CD14-positive monocyte (primary cell): Measurements from ENCODE around the gene ZNF146. TPM values are rescaled to one million over a fixed set of nuclear protein-coding genes. Genes with fewer than 3 reads are reported as not detected.
A peak's percentile ranks its signal among the peaks of the same experiment; 100 is the strongest.
"Not testable (repeated sequence)": the region's sequence is repeated elsewhere in the genome, so short reads cannot be mapped to it uniquely, and the experiment has no call there.

ENCODE experiments used
- DNase-seq, 3 donors: peaks; one replicate each; pipeline ENCODE4 v3.0.0-alpha.2; 2011 to 2022
- H2AFZ ChIP-seq: 2 replicates; pipeline ENCODE4 v1.6.0; 2012; ENCODE audit warnings: mild to moderate bottlenecking, low read depth, low read length, inconsistent platforms; ENCODE audit not compliant: insufficient read depth, poor library complexity, severe bottlenecking
- H3K27ac ChIP-seq, 2 donors: 1 replicate in 1 of 2; 2 replicates in 1 of 2; pipeline ENCODE4 v1.5.1; 2012 to 2013; ENCODE audit warnings: low read length in 2 of 2, control low read depth in 1 of 2, inconsistent platforms in 1 of 2, low read depth in 1 of 2, mild to moderate bottlenecking in 1 of 2
- H3K27me3 ChIP-seq, 2 donors: one replicate each; pipeline versions ENCODE4 v1.6.0 to v1.6.1; 2011 to 2013; ENCODE audit warnings: low read length in 2 of 2; ENCODE audit not compliant: control insufficient read depth in 2 of 2, insufficient read depth in 2 of 2
- H3K36me3 ChIP-seq, 2 donors: replicated peaks in 1 of 2; 1 replicate in 1 of 2; 2 replicates in 1 of 2; pipeline versions ENCODE4 v1.5.1 to v1.6.1; 2012 to 2013; ENCODE audit warnings: low read length in 2 of 2, control low read depth in 1 of 2, inconsistent platforms in 1 of 2, mild to moderate bottlenecking in 1 of 2; ENCODE audit not compliant: insufficient read depth in 2 of 2, control insufficient read depth in 1 of 2
- H3K4me1 ChIP-seq, 2 donors: 1 replicate in 1 of 2; 2 replicates in 1 of 2; pipeline versions ENCODE4 v1.5.1 to v1.6.1; 2012 to 2013; ENCODE audit warnings: low read length in 2 of 2, control low read depth in 1 of 2, inconsistent platforms in 1 of 2, mild to moderate bottlenecking in 1 of 2, moderate library complexity in 1 of 2; ENCODE audit not compliant: insufficient read depth in 2 of 2, control insufficient read depth in 1 of 2
- H3K4me2 ChIP-seq: replicated peaks from 2 replicates; pipeline ENCODE3; 2012; ENCODE audit warnings: low read length, moderate library complexity, mild to moderate bottlenecking; ENCODE audit not compliant: poor library complexity, severe bottlenecking; ENCODE audit errors: extremely low read depth
- H3K4me3 ChIP-seq, 3 experiments: fragments of 200-600 bp in 1 of 3; sonication (generic) in 1 of 3; replicated peaks in 1 of 3; 1 replicate in 2 of 3; 2 replicates in 1 of 3; pipeline ENCODE4 v1.5.1; 2011 to 2013; ENCODE audit warnings: low read length in 3 of 3, mild to moderate bottlenecking in 3 of 3, control low read depth in 2 of 3, low read depth in 2 of 3, inconsistent platforms in 1 of 3, moderate library complexity in 1 of 3
- H3K79me2 ChIP-seq: 2 replicates; pipeline ENCODE4 v1.6.0; 2012; ENCODE audit warnings: mild to moderate bottlenecking, control low read depth, inconsistent platforms, low read length, moderate library complexity; ENCODE audit not compliant: insufficient read depth
- H3K9ac ChIP-seq: 2 replicates; pipeline ENCODE4 v1.6.0; 2017; ENCODE audit warnings: low read length, mild to moderate bottlenecking; ENCODE audit not compliant: insufficient read depth, poor library complexity, severe bottlenecking
- H3K9me3 ChIP-seq, 2 donors: replicated peaks in 1 of 2; 1 replicate in 1 of 2; 2 replicates in 1 of 2; pipeline versions ENCODE4 v1.5.1 to v1.6.1; 2012 to 2013; ENCODE audit warnings: low read length in 2 of 2, control low read depth in 1 of 2; ENCODE audit not compliant: control insufficient read depth in 1 of 2, insufficient read depth in 1 of 2
- H4K20me1 ChIP-seq: 2 replicates; pipeline ENCODE4 v1.6.0; 2012; ENCODE audit warnings: mild to moderate bottlenecking, low read length, control low read depth, moderate library complexity; ENCODE audit not compliant: insufficient read depth
- H3K27ac Mint-ChIP-seq, 7 donors: one replicate each; pipeline ENCODE4 v1.8.0; 2020; ENCODE audit warnings: mild to moderate bottlenecking in 7 of 7, mixed read lengths in 7 of 7, moderate library complexity in 6 of 7, inconsistent platforms in 2 of 7
- H3K27me3 Mint-ChIP-seq, 3 donors: one replicate each; pipeline ENCODE4 v1.8.0; 2021 to 2022; ENCODE audit warnings: low read depth in 3 of 3, mild to moderate bottlenecking in 3 of 3, mixed read lengths in 3 of 3, moderate library complexity in 3 of 3, inconsistent platforms in 1 of 3
- H3K36me3 Mint-ChIP-seq, 2 donors: one replicate each; pipeline ENCODE4 v1.8.0; 2020; ENCODE audit warnings: mixed read lengths in 2 of 2, inconsistent platforms in 1 of 2, mild to moderate bottlenecking in 1 of 2
- H3K4me1 Mint-ChIP-seq: one replicate; pipeline ENCODE4 v1.8.0; 2020; ENCODE audit warnings: mild to moderate bottlenecking, mixed read lengths
- H3K4me3 Mint-ChIP-seq, 2 donors: one replicate each; pipeline ENCODE4 v1.8.0; 2020; ENCODE audit warnings: mild to moderate bottlenecking in 2 of 2, mixed read lengths in 2 of 2, moderate library complexity in 1 of 2
- H3K9me3 Mint-ChIP-seq, 7 donors: one replicate each; pipeline ENCODE4 v1.8.0; 2020 to 2022; ENCODE audit warnings: mixed read lengths in 7 of 7, mild to moderate bottlenecking in 6 of 7, moderate library complexity in 6 of 7, inconsistent platforms in 2 of 7
- WGBS: methylation state at CpG from one replicate; pipeline ENCODE4 v1.1.5; 2013; ENCODE audit warnings: missing lambda C conversion rate; ENCODE audit not compliant: insufficient coverage; 5-methylcytosine and 5-hydroxymethylcytosine counted together
- intact Hi-C, 2 donors: fragments of 100-400 bp; cut with micrococcal nuclease; formaldehyde crosslinking; loops; one replicate each; pipeline versions ENCODE4 v1.15.0 to v1.15.1; 2023
- polyA plus RNA-seq, 3 donors: library from polyadenylated mRNA; depleted of rRNA in 1 of 3; unstranded in 2 of 3; stranded (reverse) in 1 of 3; fragments of 300-500 nt in 2 of 3; fragments of >200 nt in 1 of 3; fragmentation: Illumina TruSeq in 2 of 3; gene quantifications; 1 replicate in 2 of 3; 2 replicates in 1 of 3; pipeline ENCODE4 v1.2.3, GENCODE V29; 2012 to 2021
- TF ChIP-seq, protein P1 (sequence below): fragments of 200-600 bp; IDR thresholded peaks from one replicate; pipeline ENCODE4 v1.8.0; 2022; ENCODE audit warnings: antibody characterized with exemption, mild to moderate bottlenecking

Gene ZNF146
- polyA plus RNA-seq, 3 donors: 12.2 to 26.5 (median 15.8) TPM

DNA sequence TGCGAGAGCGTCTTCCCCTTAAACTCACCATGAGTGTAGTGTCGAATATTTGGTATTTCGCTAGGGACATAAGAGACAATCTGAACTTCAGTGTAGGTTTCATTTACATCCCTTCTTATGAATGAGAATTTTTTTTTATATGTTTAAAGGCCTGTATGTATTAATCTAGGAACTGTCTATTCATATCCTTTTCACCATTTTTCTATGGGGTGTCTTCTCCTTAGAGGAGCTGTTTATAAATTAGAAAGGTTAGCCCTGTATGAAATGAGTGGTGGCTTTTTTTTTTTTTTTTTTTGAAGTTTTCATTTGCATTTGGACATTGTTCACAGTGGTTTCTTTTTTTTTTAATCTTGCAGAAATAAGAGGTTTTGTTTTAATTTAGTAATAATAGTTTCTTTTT is 7.6 kb downstream of the ZNF146 start:
- TF ChIP-seq, protein P1, sequence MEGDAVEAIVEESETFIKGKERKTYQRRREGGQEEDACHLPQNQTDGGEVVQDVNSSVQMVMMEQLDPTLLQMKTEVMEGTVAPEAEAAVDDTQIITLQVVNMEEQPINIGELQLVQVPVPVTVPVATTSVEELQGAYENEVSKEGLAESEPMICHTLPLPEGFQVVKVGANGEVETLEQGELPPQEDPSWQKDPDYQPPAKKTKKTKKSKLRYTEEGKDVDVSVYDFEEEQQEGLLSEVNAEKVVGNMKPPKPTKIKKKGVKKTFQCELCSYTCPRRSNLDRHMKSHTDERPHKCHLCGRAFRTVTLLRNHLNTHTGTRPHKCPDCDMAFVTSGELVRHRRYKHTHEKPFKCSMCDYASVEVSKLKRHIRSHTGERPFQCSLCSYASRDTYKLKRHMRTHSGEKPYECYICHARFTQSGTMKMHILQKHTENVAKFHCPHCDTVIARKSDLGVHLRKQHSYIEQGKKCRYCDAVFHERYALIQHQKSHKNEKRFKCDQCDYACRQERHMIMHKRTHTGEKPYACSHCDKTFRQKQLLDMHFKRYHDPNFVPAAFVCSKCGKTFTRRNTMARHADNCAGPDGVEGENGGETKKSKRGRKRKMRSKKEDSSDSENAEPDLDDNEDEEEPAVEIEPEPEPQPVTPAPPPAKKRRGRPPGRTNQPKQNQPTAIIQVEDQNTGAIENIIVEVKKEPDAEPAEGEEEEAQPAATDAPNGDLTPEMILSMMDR: no peak
- Mint-ChIP-seq H3K9me3 (peaks cover 24 to 76% (median 49%) of the 10 kb centered on the region in 7 donors), H3K27ac (no peak overlapping the region), H3K36me3 (peaks cover 58 to 90% of the 10 kb centered on the region in 2 donors), H3K4me1 (peaks cover 13% of the 10 kb centered on the region), H3K27me3 (no peaks in the 10 kb centered on the region), H3K4me3 (no peak overlapping the region)
- Histone ChIP-seq H2AFZ (no peak overlapping the region), H4K20me1 (no peaks in the 10 kb centered on the region), H3K79me2 (peaks cover 97% of the 10 kb centered on the region), H3K4me3 (no peak overlapping the region), H3K4me1 (peaks cover 0 to 10% of the 10 kb centered on the region in 2 donors), H3K9me3 (peaks cover 60 to 77% of the 10 kb centered on the region in 2 donors), H3K36me3 (peaks cover 51 to 85% of the 10 kb centered on the region in 2 donors), H3K27me3 (no peaks in the 10 kb centered on the region), H3K4me2 (no peak overlapping the region), H3K27ac (no peak overlapping the region), H3K9ac (no peak overlapping the region)
- no CpG with 5 or more reads among the region's 4 CpGs for WGBS
- intact Hi-C loops: no loop called here
- no peak for DNase-seq

DNA sequence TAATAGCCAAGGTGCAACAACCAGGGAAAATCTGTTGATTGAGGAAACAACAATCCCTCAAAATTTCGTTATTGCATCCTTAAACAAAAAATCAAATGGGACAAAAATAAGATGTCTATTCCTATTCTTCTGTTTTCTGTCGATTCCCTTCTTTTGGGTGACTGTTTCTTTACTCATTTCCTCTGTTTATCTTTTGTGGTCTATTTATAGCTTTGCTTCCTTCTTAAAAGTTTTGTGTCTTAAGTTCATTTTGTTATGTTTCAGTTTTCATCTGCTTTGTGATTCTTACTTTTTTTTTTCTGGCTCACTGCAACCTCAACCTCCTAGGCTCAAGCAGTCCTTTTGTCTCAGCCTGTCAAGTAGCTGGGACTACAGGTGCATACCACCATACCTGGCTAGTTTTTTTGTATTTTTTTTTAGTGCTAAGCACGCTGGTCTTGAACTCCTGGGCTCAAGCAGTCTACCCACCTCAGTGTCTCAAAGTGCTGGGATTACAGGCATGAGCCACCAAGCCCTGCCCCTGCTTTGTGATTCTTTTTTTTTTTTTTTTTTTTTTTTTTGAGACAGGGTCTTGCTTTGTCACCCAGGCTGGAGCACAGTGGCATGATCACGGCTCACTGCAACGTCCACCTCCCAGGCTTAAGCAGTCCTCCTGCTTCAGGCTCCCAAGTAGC is 10.4 kb downstream of the ZNF146 start:
- Histone ChIP-seq H3K27ac (no peak overlapping the region), H3K9ac (no peak overlapping the region), H3K27me3 (no peaks in the 10 kb centered on the region), H4K20me1 (no peaks in the 10 kb centered on the region), H2AFZ (no peak overlapping the region), H3K4me1 (peaks cover 0 to 10% of the 10 kb centered on the region in 2 donors), H3K36me3 (peaks cover 74 to 100% of the 10 kb centered on the region in 2 donors), H3K4me2 (no peak overlapping the region), H3K4me3 (peak overlapping the region in 1 of 3 experiments; percentile 2), H3K79me2 (peaks cover 74% of the 10 kb centered on the region), H3K9me3 (peaks cover 77 to 93% of the 10 kb centered on the region in 2 donors)
- peaks cover 13% of the 10 kb centered on the region for H3K4me1 Mint-ChIP-seq
- H3K4me3 Mint-ChIP-seq: peak overlapping the region in 1 of 2 donors; percentile 5
- H3K9me3 Mint-ChIP-seq: peaks cover 34 to 81% (median 62%) of the 10 kb centered on the region in 7 donors
- intact Hi-C loops: no loop called here
- H3K27ac Mint-ChIP-seq: peak overlapping the region in 6 of 7 donors; percentile 3 to 67 (median 17)
- DNase-seq: no peak
- 100% methylated on average over 2 of the region's 5 CpGs for WGBS
- peaks cover 68 to 99% of the 10 kb centered on the region in 2 donors for H3K36me3 Mint-ChIP-seq
- TF ChIP-seq, protein P1: no peak
- no peaks in the 10 kb centered on the region for H3K27me3 Mint-ChIP-seq

DNA sequence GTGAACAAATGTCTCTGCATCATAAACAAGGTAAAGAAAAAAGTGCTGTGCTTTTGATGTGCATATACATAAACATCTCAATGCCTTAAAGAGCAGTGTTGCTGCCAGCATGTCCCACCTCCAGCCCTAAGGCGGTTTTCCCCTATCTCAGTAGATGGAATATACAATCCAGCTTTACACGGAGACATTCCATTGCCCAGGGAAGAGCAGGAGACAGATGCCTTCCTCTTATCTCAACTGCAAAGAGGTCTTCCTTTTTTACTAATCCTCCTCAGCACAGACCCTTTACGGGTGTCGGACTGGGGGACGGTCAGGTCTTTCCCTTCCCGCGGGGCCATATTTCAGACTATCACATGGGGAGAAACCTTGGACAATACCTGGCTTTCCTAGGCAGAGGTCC is 18.7 kb downstream of the ZNF146 start:
- intact Hi-C loops, H3K27me3 Mint-ChIP-seq, DNase-seq, H3K27ac Mint-ChIP-seq, H3K4me1 Mint-ChIP-seq, H3K4me2 ChIP-seq, H4K20me1 ChIP-seq, H3K4me3 Mint-ChIP-seq, H3K27ac ChIP-seq, H3K9ac ChIP-seq, H3K27me3 ChIP-seq, H3K4me1 ChIP-seq, H2AFZ ChIP-seq, H3K4me3 ChIP-seq, H3K79me2 ChIP-seq: not testable (repeated sequence)
- WGBS: 100% methylated on average over 2 of the region's 7 CpGs
- Mint-ChIP-seq H3K9me3 (peaks cover 64 to 94% (median 93%) of the 10 kb centered on the region in 7 donors), H3K36me3 (peaks cover 74 to 95% of the 10 kb centered on the region in 2 donors)
- Histone ChIP-seq H3K9me3 (peaks cover 73 to 100% of the 10 kb centered on the region in 2 donors), H3K36me3 (peaks cover 89 to 97% of the 10 kb centered on the region in 2 donors)
